Measurements from ENCODE around the gene CYP27B1. TPM values are rescaled to one million over a fixed set of nuclear protein-coding genes. Genes with fewer than 3 reads are reported as not detected.

CYP27B1 gene
- total RNA-seq, 1 donor from 2014 or later = 2.0 TPM

DNA sequence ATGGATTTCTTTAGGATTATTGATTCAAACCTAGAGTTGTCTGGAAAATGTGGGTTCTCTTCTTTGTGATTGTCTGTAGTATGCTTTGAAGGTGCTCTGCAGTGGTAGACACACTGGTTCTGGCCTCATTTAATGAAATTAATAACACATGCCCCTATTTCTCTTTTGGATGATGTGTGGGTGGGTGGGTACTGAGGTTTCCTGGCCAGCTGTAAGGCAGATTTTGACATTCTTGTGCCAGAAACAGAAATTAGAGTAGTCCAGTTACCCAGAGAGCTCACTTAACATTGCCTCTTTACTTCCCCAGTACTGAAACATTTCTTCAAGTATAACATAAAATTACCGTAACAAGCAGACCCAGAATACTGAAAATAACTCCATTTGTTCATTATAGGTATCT is 30.1 kb upstream of the CYP27B1 start:
- H3K36me3 ChIP-seq = peaks cover 86% of the 10 kb centered on the region

DNA sequence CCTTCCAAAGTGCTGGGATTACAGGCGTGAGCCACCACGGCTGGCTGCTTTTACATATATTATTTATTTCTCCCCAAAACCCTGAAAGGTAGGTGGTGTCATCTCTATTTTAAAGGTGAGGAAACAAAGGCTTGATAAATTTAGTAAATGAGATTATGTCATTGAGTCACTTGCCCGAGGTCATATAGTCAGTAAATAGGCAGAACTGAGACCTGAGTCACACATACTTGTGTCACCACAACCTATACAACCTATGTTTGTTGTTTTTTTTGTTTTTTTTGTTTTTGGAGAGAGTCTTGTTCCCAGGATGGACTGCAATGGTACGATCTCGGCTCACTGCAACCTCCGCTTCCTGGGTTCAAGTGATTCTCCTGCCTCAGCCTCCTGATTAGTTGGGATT is 28.5 kb upstream of the CYP27B1 start:
- DNase-seq (no peak), ATAC-seq (no peak)
- peaks cover 6% of the 10 kb centered on the region for H3K4me1 ChIP-seq
- TF ChIP-seq, protein P1, sequence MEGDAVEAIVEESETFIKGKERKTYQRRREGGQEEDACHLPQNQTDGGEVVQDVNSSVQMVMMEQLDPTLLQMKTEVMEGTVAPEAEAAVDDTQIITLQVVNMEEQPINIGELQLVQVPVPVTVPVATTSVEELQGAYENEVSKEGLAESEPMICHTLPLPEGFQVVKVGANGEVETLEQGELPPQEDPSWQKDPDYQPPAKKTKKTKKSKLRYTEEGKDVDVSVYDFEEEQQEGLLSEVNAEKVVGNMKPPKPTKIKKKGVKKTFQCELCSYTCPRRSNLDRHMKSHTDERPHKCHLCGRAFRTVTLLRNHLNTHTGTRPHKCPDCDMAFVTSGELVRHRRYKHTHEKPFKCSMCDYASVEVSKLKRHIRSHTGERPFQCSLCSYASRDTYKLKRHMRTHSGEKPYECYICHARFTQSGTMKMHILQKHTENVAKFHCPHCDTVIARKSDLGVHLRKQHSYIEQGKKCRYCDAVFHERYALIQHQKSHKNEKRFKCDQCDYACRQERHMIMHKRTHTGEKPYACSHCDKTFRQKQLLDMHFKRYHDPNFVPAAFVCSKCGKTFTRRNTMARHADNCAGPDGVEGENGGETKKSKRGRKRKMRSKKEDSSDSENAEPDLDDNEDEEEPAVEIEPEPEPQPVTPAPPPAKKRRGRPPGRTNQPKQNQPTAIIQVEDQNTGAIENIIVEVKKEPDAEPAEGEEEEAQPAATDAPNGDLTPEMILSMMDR (IDR thresholded peaks at IDR 0.05) = no peak
- no peaks in the 10 kb centered on the region for H3K9me3 ChIP-seq
- H3K4me3 ChIP-seq = no peak overlapping the region
- H3K36me3 ChIP-seq = peaks cover 79% of the 10 kb centered on the region
- intact Hi-C loops (cut with DNase I) = no loop called here
- no peaks in the 10 kb centered on the region for H3K27me3 ChIP-seq
- no peak overlapping the region for H3K27ac ChIP-seq

More for the DNA sequence above, 30.1 kb upstream of the CYP27B1 start:
- DNase-seq (no peak), ATAC-seq (no peak)
- peaks cover 6% of the 10 kb centered on the region for H3K4me1 ChIP-seq
- no peak overlapping the region for H3K27ac ChIP-seq
- TF ChIP-seq, protein P1 (IDR thresholded peaks at IDR 0.05) = no peak
- intact Hi-C loops (cut with DNase I) = no loop called here
- no peak overlapping the region for H3K4me3 ChIP-seq
- no peaks in the 10 kb centered on the region for H3K27me3 ChIP-seq
- H3K9me3 ChIP-seq = no peaks in the 10 kb centered on the region

DNA sequence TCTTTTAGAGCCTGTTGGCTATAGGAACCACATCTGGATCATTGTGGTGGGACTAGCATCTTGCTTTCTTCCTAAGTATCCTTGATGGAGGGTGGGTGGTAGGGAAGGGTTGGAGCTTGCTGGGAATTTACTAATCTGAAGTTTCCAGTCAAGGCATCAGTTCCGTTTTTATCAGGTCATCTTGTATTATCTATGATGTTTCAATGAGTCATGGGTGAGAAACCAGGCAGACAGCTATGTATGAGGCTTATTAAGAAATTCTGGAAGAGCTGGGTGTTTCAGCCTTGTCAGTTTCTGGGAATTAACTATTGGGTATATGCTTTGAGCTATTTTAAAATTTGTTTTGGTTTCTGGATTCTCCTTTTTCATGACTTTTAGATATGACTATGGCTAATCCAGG is 27.0 kb upstream of the CYP27B1 start:
- ATAC-seq = no peak
- TF ChIP-seq, protein P1 (IDR thresholded peaks at IDR 0.05) = no peak
- peaks cover 79% of the 10 kb centered on the region for H3K36me3 ChIP-seq
- intact Hi-C loops (cut with DNase I) = no loop called here
- no peak overlapping the region for H3K4me3 ChIP-seq
- no peaks in the 10 kb centered on the region for H3K27me3 ChIP-seq
- no peak overlapping the region for H3K27ac ChIP-seq
- H3K4me1 ChIP-seq = peaks cover 6% of the 10 kb centered on the region
- DNase-seq = no peak
- no peaks in the 10 kb centered on the region for H3K9me3 ChIP-seq

DNA sequence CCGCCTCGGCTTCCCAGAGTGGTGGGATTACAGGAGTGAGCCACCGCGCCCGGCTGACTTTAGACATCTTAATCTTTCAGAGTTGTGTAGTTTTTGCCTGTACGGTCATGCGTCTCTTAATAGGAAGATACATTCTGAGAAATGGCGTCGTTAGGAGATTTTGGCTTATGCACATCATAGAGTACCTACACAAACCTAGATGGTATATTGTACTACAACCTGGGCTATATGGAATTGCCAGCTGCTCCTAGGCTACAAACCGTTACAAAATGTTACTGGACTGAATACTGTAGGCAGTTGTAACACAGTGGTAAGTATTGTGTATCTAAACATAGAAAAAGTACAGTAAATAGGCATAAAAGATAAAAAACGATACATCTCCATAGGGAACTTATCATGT is 17.0 kb upstream of the CYP27B1 start:
- intact Hi-C loops (cut with DNase I) = no loop called here
- Histone ChIP-seq H3K27me3 (no peaks in the 10 kb centered on the region), H3K9me3 (no peaks in the 10 kb centered on the region), H3K27ac (no peak overlapping the region), H3K36me3 (peaks cover 42% of the 10 kb centered on the region), H3K4me1 (peaks cover 18% of the 10 kb centered on the region), H3K4me3 (peak overlapping the region; percentile 95)
- TF ChIP-seq, protein P1 (IDR thresholded peaks at IDR 0.05) = no peak
- ATAC-seq = no peak
- DNase-seq = no peak

DNA sequence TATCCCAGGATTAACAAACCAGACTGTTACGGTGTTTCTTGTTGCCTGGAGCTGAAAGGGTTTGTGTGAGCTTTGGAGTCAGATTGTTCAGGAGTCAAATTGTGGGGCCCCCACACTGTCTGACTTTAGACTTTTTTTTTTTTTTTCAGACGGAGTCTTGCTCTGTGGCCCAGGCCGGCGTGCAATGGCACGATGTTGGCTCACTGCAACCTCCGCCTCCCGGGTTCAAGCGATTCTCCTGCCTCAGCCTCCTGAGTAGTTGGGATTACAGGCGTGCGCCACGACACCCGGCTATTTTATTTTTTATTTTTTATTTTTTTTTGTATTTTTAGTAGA is 16.6 kb upstream of the CYP27B1 start:
- DNase-seq (no peak), ATAC-seq (no peak)
- TF ChIP-seq, protein P1 (IDR thresholded peaks at IDR 0.05) = no peak
- Histone ChIP-seq H3K4me1 (peaks cover 18% of the 10 kb centered on the region), H3K27me3 (no peaks in the 10 kb centered on the region), H3K4me3 (peak overlapping the region; percentile 95), H3K36me3 (peaks cover 39% of the 10 kb centered on the region), H3K9me3 (no peaks in the 10 kb centered on the region), H3K27ac (peak overlapping the region; percentile 74)
- intact Hi-C loops (cut with DNase I) = no loop called here

Data from upper lobe of right lung (tissue), 1 donor.